Lung microvascular endothelial cell (primary cell): ENCODE results near the gene GPR158. TPM values are rescaled to one million over a fixed set of nuclear protein-coding genes. Genes with fewer than 3 reads are reported as not detected.
"Not testable (repeated sequence)": the region's sequence is repeated elsewhere in the genome, so short reads cannot be mapped to it uniquely, and the experiment has no call there.

Source experiments
- DNase-seq, 2 donors: peaks; one replicate each; pipeline versions ENCODE4 v3.0.0 to v3.0.0-alpha.2; 2010; ENCODE audit warnings: low read depth in 2 of 2
- total RNA-seq: library from RNA; depleted of rRNA; stranded (reverse); fragments of >200 nt; gene quantifications from 2 replicates; pipeline ENCODE4 v1.2.1, GENCODE V29; 2014

GPR158 gene
- total RNA-seq, 1 donor from 2014 or later, result not detected

DNA sequence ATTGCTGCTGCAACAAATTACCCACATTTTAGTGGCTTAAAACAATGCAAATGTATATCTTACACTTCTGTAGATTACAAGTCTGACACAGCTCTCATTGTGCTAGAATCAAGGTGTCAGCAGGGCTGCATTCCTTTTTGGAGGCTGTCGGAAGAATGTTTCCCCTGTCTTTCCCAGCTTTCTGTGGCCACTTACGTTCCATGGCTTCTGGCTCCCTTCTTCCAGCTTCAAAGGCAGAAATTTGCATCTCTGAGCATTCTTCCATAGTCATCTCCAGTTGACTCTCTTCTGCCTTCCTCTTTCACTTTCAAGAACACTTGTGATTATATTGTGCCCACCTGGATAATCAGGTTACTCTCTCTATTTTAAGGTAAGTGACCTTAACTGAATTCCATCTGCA is 125.3 kb downstream of the GPR158 start:
- no peak for DNase-seq

DNA sequence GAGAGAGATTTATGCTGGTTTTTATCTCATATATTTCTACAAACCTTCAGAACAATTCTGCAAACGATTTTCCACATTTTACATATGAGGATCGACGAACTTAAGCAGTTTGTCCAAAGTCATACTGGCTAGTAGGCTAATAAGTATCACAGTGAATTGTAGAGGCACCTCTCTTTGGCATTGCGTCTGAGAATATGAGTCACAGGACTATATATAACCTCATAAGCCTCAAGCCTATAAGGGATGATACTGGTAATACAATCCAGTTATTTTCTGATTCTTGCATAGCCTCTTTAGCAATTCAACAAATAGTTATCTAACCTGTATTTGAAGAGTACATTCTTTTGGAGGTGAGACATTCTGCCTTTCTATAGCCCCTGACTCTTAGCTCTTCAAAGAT is 129.8 kb downstream of the GPR158 start:
- no peak for DNase-seq

DNA sequence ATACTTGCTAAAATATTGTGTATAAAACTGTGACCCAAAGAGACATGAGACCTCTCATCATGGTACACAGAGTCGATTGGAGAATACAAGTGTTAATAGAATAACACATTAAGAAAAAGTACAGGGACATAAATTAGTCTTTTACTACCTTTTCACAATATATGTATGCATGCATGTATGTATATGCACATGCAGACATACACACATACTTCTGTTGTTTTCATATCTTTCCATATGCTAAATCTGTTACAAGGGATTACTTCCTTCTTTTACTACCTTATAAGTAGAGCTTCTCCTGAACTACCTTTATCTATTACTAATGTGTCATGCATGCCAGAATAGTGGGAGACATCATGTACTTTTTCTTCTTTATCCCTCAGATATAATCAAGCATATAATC is 131.6 kb downstream of the GPR158 start:
- no peak for DNase-seq

DNA sequence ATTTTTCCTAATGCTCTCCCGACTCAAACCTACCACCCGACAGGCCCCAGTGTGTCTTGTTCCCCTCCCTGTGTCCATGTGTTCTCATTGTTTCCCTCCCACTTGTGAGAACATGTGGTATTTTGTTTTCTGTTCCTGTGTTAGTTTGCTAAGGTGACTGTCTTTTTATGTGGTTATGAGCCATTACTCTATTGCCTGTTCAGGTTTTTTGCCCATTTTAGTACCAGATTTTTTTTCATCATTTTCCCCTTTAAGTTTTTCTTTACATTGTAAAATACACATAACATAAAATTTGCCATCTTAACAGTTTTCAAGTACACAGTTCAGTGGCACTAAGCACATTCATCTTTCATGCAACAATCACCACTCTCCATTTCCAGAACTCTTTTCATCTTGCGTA is 133.5 kb downstream of the GPR158 start:
- no peak for DNase-seq

DNA sequence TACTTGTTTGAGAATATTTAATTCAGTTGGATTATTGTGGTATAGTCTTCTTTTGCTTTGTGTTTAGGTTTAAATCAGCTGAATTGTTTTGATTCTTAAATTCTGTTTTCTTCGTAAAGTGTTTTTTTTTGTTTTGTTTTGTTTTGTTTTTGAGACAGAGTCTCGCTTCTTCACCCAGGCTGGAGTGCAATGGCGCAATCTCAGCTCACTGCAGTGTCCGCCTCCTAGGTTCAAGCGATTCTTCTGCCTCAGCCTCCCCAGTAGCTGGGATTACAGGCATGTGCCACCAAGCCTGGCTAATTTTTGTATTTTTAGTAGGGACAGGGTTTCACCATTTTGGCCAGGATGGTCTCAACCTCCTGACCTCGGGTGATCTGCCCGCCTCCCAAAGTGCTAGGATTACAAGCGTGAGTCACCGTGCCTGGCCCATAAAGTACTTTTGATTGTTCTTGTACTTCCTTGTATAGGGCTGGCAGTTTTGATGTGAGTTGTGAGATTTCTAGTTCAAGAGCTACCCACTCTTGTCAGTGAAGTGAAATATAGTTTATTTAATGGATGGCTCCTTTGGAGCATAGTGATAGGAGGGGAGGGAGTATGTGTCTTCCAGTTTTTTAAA is 142.9 kb downstream of the GPR158 start:
- DNase-seq, result not testable (repeated sequence)

DNA sequence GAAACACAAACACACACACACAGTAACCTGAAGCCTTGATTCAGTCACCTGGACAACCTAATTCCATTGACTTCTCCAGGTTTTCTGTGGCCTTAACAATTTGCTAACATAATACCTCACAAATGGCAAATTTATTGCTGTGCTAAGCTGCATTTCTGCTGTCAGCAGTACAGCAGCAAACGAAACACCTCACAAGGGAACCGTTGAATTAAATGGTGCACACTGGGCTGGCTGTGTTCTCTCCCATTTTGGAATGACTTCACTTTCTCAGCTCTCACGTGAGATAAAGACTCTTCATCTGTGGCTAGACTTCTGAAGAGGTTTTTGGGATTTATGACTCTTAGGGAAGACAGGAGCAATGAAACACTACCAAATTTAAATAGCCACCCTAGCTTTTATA is 152.5 kb downstream of the GPR158 start:
- no peak for DNase-seq

DNA sequence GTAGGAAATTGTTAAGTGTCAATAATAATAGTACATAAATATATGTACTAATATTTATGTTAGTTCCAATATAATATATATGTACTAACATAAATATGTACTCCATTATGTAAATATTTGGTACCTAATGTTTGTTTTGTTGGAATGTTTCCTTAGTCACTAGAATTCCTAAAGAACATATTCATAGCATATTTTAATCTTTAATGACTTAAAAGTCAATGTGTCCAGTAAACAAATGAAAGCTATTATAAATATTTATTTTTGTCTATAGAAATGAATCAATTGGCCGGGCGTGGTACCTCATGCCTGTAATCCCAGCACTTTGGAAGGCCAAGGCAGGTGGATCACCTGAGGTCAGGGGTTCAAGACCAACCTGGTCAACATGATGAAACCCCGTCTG is 153.6 kb downstream of the GPR158 start:
- DNase-seq, result no peak

DNA sequence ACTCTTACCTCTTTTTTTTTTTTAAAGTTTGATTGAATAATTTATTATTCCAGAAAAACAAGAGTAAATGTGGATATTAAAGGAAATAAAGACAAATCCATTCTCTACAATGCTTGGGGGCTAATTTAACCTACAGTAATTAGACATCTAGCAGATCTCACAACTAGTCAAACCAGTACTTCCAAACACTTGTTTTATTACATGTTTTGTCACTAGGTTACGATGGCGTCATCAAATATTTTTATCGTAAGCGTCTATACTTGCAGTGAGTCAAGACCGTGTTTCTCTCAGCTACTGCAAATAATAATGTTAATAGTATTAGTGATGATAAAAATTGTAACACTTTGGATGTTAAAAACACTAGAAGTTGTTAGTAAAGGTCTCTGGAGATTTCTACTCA is 154.8 kb downstream of the GPR158 start:
- DNase-seq, result not testable (repeated sequence)

DNA sequence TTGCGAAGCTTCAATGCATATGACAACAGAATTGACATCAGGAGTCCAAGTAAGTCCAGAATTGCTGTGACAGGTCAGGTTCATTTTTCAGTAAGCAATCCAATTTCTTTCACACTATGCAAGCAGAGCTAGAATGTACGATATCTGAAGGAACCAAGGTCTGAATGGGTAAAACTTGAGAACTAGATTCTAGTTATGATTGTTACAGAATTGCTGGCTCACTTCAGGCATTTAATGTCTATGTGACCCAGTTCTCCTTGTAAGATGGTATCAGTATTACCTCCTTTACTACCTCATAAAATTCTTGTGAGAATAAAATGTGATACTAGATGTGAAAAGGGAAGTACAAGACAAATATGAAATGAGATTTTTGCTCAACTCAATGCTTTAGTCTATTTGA is 159.6 kb downstream of the GPR158 start:
- no peak for DNase-seq

DNA sequence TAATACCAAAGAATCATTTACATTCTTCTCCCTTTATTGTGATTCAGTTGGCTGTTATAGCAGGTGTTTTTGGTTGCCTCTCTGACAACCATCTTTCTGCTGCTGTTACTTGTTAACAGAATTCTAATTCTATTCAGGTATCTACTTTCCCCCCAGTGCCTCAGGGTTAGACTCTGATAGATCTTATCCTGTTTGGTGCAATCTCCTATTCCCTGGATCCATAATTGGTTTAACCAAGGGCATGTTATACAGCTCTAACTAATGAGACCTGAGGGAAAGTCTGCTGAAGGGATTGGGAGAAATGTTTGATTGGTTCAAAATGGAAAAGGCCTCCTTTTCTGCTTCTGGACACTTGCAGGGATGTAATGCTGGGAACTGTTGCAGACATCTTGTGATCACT is 161.5 kb downstream of the GPR158 start:
- no peak for DNase-seq

DNA sequence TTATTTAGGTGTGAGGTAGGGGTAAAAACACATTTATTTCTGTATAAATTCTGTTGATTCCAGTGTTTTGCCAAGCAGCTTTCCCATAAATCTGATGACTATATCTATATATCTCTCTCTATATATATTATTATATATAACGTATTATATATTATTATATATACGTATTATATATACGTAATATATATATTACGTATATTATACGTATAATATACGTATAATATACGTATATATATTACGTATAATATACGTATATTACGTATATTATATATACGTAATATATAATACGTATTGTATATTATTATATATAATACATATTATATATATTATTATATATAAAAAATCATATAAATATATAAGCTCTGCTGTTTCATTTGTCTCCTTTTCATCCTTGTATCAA is 163.5 kb downstream of the GPR158 start:
- no peak for DNase-seq

DNA sequence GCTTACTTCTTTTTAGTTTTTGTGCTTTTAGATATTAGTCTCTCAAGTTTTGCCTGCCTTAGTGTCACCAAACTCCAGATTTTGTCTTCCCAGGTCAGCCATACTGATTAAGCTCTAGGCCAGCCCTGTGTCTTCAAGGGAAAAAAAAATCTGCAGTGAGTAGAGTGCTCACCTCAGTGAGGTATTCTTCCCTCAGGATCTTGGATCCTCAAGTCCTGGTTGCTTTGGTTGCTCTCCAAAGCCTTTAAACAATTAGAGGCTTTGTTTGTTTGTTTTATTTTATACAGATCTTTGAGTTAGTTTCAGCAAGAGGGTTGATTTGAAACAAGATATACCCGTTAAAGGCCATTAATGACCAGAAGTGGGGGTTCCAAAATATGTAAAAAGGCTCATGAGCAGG is 165.2 kb downstream of the GPR158 start:
- DNase-seq, result no peak

DNA sequence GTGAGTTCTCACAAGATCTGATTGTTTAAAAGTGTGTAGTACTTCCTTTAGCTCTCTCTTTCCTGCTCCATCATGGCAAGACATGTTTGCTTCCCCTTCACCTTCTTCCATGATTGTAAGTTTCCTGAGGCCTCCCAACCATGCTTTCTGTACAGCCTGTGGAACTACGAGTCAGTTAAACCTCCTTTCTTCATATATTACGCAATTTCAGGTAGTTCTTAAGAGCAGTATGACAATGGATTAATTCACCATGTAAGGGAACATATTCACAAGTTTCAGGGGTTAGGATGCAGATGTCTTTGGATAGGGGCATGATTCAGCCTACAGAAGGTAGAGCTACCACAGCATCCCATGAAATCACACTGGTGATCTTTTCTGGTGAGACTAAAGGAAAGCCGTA is 174.7 kb downstream of the GPR158 start:
- DNase-seq, result no peak

DNA sequence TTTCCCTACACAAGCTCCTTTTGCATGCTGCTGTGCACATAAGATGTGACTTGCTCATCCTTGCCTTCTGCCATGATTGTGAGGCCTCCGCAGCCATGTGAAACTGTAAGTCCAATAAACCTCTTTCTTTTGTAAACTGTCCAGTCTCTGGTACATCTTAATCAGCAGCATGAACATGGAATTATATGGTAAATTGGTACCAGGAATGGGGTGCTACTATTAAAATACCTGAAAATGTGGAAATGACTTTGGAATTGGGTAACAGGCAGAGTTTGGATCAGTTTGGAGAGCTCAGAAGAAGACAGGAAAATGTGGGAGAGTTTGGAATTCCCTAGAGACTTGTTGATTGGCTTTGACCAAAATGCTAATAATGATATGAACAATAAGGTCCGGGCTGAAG is 181.8 kb downstream of the GPR158 start:
- no peak for DNase-seq

DNA sequence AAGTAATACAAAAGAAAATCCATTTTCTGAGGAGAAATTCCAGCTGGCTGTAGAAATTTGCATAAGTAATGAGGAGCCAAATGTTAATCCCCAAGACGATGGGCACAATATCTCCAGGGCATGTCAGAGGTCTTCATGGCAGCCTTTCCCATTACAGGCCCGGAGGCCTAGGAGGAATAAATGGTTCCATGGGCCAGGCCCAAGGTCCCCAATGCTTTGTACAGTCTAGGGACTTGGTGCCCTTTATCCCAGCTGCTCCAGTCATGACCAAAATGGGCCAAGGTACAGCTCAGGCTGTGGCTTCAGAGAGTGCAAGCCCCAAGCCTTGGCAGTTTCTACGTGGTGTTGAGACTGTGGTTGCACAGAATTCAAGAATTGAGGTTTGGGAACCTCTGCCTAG is 182.5 kb downstream of the GPR158 start:
- no peak for DNase-seq

DNA sequence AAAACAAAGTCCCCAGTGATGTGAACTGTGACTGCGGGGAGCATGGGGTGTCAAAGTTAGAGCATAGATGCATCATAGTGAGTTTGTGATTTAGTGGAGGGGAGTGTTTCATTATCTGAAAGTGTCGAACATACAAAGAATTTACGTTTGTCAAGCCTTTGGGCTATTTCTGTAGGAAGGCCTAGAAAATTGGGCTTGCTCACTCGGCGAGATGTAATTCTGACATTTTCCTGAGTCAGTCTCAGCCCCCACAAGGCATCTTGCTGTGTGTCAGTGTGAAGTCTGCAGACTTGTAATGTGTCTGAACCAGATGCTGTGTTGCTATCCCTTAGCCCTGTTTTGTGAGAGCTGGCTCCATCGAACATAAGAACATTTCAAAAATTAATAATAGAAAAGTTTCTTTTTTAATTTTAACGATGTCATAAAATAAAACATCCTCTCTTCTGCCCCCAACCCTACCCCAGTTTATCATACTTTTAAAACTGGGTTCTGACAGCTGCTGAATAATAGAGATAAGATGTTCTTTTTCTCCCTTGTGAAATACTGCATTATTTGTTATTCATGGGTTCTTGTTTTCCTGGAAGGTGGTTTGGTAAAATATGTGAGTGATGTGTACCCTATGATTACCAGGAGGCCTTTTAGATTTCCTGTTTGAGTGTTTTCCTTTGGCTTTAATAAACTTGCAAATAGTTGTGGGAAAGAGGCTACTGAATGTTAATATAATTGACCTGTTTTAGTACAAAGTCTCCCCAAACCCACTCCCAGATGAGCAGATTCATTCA is 207.4 kb downstream of the GPR158 start:
- no peak for DNase-seq

DNA sequence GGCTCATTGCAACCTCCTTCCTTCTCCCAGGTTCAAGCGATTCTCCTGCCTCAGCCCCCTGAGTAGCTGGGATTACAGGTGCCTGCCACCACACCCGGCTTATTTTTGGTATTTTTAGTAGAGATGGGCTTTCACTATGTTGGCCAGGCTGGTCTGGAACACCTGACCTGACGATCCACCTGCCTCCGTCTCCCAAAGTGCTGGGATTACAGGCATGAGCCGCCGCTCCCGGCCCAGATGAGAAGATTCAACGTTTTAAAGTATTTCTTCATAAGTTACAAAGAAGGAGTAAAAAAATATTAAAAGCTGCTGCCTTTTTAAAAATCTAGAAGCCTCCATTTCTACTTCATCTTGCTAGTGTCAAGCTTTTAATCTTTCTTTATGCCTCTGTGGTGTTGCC is 208.1 kb downstream of the GPR158 start:
- not testable (repeated sequence) for DNase-seq

DNA sequence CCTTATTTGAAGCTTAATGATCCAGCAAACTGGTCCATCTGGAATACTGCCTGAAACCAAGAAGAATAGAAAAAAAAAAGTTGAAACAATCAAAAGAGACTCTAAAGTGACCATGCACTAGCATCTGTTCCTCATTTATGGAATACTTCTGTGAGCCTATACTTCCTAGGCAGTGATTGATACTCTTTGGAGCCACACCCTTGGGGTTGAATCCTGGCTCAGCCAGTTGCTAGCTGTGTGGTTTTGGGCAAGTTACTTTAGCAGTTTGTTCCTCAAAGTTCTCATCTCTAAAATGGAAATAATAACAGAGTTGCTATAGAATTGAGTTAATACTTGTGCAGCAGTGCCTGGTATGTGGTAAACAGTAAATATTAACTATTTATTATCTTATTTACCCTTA is 208.9 kb downstream of the GPR158 start:
- DNase-seq, result no peak

DNA sequence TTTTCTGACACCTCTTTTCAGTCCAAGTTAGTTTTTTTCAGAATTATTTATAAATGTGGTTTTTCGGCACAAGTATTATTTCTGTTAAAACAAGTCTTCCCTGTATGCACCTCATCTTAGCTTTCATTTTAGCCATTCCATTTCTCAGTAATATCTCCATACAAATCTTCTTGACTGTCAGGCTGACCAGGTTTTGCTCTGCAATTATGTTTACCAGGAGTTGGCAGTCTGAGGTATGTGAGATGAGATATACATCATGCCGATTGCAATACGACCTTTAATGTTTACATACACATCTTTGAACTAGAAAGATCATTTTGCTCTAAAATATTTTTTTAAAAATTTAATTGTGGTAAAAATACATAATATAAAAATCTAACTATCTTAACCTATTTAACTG is 209.8 kb downstream of the GPR158 start:
- no peak for DNase-seq

DNA sequence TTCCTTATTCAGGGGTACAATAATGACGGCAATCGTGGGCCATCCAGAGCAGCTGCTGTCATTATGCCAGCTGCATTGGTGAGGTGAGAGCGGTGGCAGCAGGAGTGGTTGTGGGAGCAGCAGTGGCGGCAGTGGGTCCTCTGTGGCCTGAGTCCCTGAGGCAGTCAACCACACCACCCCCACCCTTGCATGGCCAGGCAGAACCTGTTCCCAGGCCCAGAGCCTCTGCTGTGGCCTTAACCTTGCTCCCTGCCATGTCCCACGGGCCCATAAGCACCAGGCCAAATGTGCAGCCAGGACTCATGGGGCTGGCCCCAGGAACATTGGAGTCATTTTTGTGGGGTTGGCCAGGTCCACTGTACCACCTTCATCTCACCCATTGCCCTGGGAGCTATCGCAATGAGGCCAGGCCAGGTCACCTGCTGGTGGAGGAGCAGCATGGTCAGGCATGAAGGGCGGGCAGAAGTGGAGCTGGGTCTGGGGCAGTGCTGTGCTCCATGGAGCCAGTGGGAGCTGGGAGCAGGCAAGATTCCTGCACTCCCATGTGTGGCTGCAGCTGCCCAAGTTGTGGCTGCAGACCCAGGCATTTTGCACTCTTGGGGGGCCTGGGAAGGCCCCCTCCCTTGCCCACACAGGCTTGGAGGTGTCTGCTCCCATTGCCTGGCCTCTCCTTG is 213.5 kb downstream of the GPR158 start:
- DNase-seq, result no peak

DNA sequence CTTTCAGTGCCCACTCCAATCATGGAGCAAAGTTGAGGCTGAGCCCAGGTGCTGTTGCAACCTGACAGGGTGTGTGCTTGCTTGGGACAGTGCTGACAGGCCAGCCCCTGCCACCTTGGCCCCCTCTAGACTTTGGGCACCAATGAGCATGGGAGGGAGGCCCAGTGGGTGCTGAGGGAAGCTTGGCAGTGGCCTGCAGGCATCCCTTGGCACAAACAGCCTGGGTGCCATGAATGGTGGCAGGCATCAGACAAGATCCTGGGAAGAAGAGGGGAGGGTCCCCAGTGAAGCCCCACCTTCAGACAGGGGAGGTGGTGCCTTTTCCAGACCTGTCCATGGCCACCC is 214.0 kb downstream of the GPR158 start:
- DNase-seq, result no peak

DNA sequence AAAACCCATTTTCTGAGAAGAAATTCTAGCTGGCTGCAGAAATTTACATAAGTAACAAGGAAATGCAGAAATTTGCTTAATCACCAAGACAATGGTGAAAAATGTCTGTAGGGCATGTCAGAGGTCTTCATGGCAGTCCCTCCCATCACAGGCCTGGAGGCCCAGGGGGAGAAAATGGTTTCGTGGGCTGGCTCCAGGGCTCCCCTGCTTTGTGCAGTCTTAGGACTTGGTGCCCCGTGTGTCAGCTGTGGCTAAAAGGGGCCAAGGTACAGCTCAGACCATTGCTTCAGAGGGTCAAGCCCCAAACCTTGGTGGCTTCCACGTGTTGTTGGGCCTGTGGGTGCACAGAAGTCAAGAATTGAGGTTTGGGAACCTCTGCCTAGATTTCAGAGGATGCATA is 215.9 kb downstream of the GPR158 start:
- DNase-seq, result no peak

DNA sequence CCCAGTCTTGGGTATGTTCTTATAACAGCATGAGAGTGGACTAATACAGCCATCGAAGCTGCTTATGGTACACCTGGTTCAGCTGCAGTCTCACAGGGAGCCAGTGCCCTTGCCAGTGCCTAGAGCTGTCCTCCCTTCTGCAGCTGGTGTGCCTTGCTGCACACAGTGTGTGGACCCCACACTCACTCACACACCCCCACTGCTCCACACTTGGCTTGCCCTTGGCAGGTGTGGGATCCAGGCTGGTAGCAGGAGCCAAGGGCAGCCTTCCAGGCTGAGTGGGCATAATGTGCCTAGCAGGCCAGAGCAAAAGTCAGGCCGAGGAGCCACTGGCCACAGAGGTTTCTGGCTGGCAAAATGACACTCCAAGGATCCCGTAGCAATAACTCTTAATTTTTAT is 217.3 kb downstream of the GPR158 start:
- DNase-seq, result no peak
